H1 (cell line): ENCODE data around the gene MICOS13. TPM values are rescaled to one million over a fixed set of nuclear protein-coding genes. Genes with fewer than 3 reads are reported as not detected.

Experiments used
- CTCF ChIA-PET: fragments of 300-600 bp; sonication (Branson Sonifier 250); formaldehyde crosslinking; loops from one replicate; lab custom pipeline; 2021; ENCODE audit not compliant: partially characterized antibody; lab: Charles Lee
- POLR2A ChIA-PET: fragments of 300-600 bp; sonication (Branson Sonifier 250); formaldehyde crosslinking; loops from one replicate; lab custom pipeline; 2021; ENCODE audit warnings: inconsistent platforms; ENCODE audit not compliant: partially characterized antibody; lab: Charles Lee
- DNase-seq, 2 experiments: peaks; one replicate each; pipeline versions ENCODE4 v3.0.0 to v3.0.0-alpha.2; 2010 to 2022; ENCODE audit warnings: low spot score in 2 of 2, low read depth in 1 of 2, mixed read lengths in 1 of 2
- FAIRE-seq: peaks from 2 replicates; lab custom pipeline; 2011; peaks lifted over from hg19 to GRCh38; lab: Jason Lieb, UNC
- H2AFZ ChIP-seq: 2 replicates; pipeline ENCODE4 v1.8.1; 2012; ENCODE audit warnings: low read length, inconsistent platforms
- H2AK5ac ChIP-seq: 2 replicates; pipeline ENCODE4 v1.6.1; 2013; ENCODE audit warnings: low read depth, low read length
- H2BK120ac ChIP-seq: replicated peaks from 2 replicates; pipeline ENCODE3; 2013; ENCODE audit warnings: low read depth, low read length, inconsistent platforms
- H2BK12ac ChIP-seq: 2 replicates; pipeline ENCODE4 v1.6.1; 2013; ENCODE audit warnings: low read depth, low read length
- H2BK15ac ChIP-seq: 2 replicates; pipeline ENCODE4 v1.6.1; 2013; ENCODE audit warnings: low read length
- H2BK20ac ChIP-seq: 2 replicates; pipeline ENCODE4 v1.6.1; 2013; ENCODE audit warnings: low read length
- H2BK5ac ChIP-seq: 2 replicates; pipeline ENCODE4 v1.6.1; 2013; ENCODE audit warnings: low read depth, low read length
- H3K14ac ChIP-seq: 2 replicates; pipeline ENCODE4 v1.6.1; 2013; ENCODE audit warnings: inconsistent platforms; ENCODE audit not compliant: insufficient read length
- H3K18ac ChIP-seq: 2 replicates; pipeline ENCODE4 v1.6.1; 2013; ENCODE audit warnings: low read length; ENCODE audit errors: extremely low read depth
- H3K23ac ChIP-seq: 2 replicates; pipeline ENCODE4 v1.6.1; 2013; ENCODE audit warnings: inconsistent platforms; ENCODE audit not compliant: insufficient read length
- H3K23me2 ChIP-seq: 2 replicates; pipeline ENCODE4 v1.6.1; 2013; ENCODE audit warnings: low read depth, low read length
- H3K27ac ChIP-seq: 2 replicates; pipeline ENCODE4 v1.6.1; 2011; ENCODE audit warnings: low read depth, low read length, inconsistent platforms
- H3K27me3 ChIP-seq, 4 experiments: replicated peaks in 1 of 4; 1 replicate in 1 of 4; 2 replicates in 3 of 4; pipeline versions ENCODE4 v1.6.1 to v1.8.1; 2011 to 2013; ENCODE audit warnings: low read length in 3 of 4, mild to moderate bottlenecking in 3 of 4, inconsistent platforms in 2 of 4, mixed read lengths in 2 of 4, moderate library complexity in 1 of 4; ENCODE audit not compliant: control insufficient read depth in 3 of 4, insufficient read depth in 3 of 4; ENCODE audit errors: extremely low read depth in 1 of 4
- H3K36me3 ChIP-seq, 4 experiments: 2 replicates each; pipeline versions ENCODE4 v1.6.1 to v1.8.1; 2011 to 2013; ENCODE audit warnings: mild to moderate bottlenecking in 4 of 4, low read length in 3 of 4, moderate library complexity in 2 of 4, control low read depth in 1 of 4, inconsistent platforms in 1 of 4; ENCODE audit not compliant: insufficient read depth in 4 of 4, control insufficient read depth in 2 of 4
- H3K4ac ChIP-seq: replicated peaks from 2 replicates; pipeline ENCODE3; 2013; ENCODE audit warnings: low read length, low read depth, mixed read lengths, inconsistent platforms; ENCODE audit not compliant: insufficient read length
- H3K4me1 ChIP-seq, 4 experiments: replicated peaks in 1 of 4; 1 replicate in 1 of 4; 2 replicates in 3 of 4; pipeline versions ENCODE4 v1.6.1 to v1.8.1; 2011 to 2013; ENCODE audit warnings: low read length in 3 of 4, inconsistent platforms in 2 of 4, mixed read lengths in 1 of 4; ENCODE audit not compliant: insufficient read depth in 4 of 4, control insufficient read depth in 3 of 4
- H3K4me2 ChIP-seq, 2 experiments: 2 replicates each; pipeline versions ENCODE4 v1.6.1 to v1.8.1; 2011 to 2013; ENCODE audit warnings: low read depth in 2 of 2, low read length in 2 of 2, control low read depth in 1 of 2, inconsistent platforms in 1 of 2, mild to moderate bottlenecking in 1 of 2; ENCODE audit not compliant: insufficient read depth in 1 of 2
- H3K4me3 ChIP-seq, 4 experiments: fragments of 200-600, 300-600 bp in 1 of 4; sonication (generic), shearing (Covaris generic), sonication (Bioruptor Twin) in 1 of 4; 2 replicates each; pipeline versions ENCODE4 v1.5.1 to v1.8.1; 2011 to 2016; ENCODE audit warnings: low read length in 4 of 4, low read depth in 3 of 4, control low read depth in 2 of 4, inconsistent platforms in 2 of 4, mild to moderate bottlenecking in 2 of 4, mixed read lengths in 1 of 4, moderate library complexity in 1 of 4; ENCODE audit not compliant: insufficient read depth in 2 of 4; ENCODE audit errors: extremely low read depth in 1 of 4
- H3K56ac ChIP-seq: replicated peaks from 2 replicates; pipeline ENCODE3; 2013; ENCODE audit warnings: low read depth, mild to moderate bottlenecking, mixed read lengths, low read length, inconsistent platforms; ENCODE audit not compliant: insufficient read length
- H3K79me1 ChIP-seq: 2 replicates; pipeline ENCODE4 v1.6.1; 2013; ENCODE audit warnings: low read depth, low read length, control low read depth
- H3K79me2 ChIP-seq, 2 experiments: 2 replicates each; pipeline versions ENCODE4 v1.6.1 to v1.8.1; 2012 to 2013; ENCODE audit warnings: low read length in 2 of 2, mild to moderate bottlenecking in 2 of 2, inconsistent platforms in 1 of 2; ENCODE audit not compliant: insufficient read depth in 2 of 2, control insufficient read depth in 1 of 2
- H3K9ac ChIP-seq, 4 experiments: replicated peaks in 1 of 4; 1 replicate in 1 of 4; 2 replicates in 3 of 4; pipeline versions ENCODE4 v1.6.1 to v1.8.1; 2011 to 2013; ENCODE audit warnings: low read depth in 3 of 4, low read length in 3 of 4, control low read depth in 2 of 4, mild to moderate bottlenecking in 2 of 4, moderate library complexity in 2 of 4, inconsistent platforms in 1 of 4; ENCODE audit errors: extremely low read depth in 1 of 4
- H3K9me3 ChIP-seq, 2 experiments: 2 replicates each; pipeline versions ENCODE4 v1.6.1 to v1.8.1; 2012 to 2013; ENCODE audit warnings: mild to moderate bottlenecking in 2 of 2, moderate library complexity in 2 of 2, control low read depth in 1 of 2, inconsistent platforms in 1 of 2, low read depth in 1 of 2, low read length in 1 of 2, mixed read lengths in 1 of 2; ENCODE audit not compliant: insufficient read depth in 2 of 2
- H4K20me1 ChIP-seq, 2 experiments: replicated peaks in 1 of 2; 2 replicates each; pipeline versions ENCODE3 to v1.8.1; 2011 to 2013; ENCODE audit warnings: inconsistent platforms in 2 of 2, low read length in 2 of 2, mild to moderate bottlenecking in 1 of 2; ENCODE audit not compliant: insufficient read depth in 2 of 2, control insufficient read depth in 1 of 2
- H4K5ac ChIP-seq: 2 replicates; pipeline ENCODE4 v1.6.1; 2013; ENCODE audit warnings: low read length, low read depth, mixed read lengths, inconsistent platforms; ENCODE audit not compliant: insufficient read length
- H4K8ac ChIP-seq: 2 replicates; pipeline ENCODE4 v1.8.0; 2013; ENCODE audit warnings: mild to moderate bottlenecking, moderate library complexity, low read length, inconsistent platforms; ENCODE audit not compliant: insufficient read depth; ENCODE audit errors: extremely low read depth
- H4K91ac ChIP-seq: replicated peaks from 2 replicates; pipeline ENCODE3; 2013; ENCODE audit warnings: low read length, mixed read lengths, inconsistent platforms; ENCODE audit not compliant: insufficient read length
- CHD1 ChIP-seq: IDR thresholded peaks from 2 replicates; pipeline ENCODE4 v1.6.1; 2012; ENCODE audit warnings: low read depth, low read length, improper control_type of control experiment
- EGR1 ChIP-seq: IDR thresholded peaks from 2 replicates; pipeline ENCODE4 v1.6.1; 2011; ENCODE audit warnings: low read depth, low read length, borderline replicate concordance
- KDM4A ChIP-seq: IDR thresholded peaks from one replicate; pipeline ENCODE4 v1.7.1; 2012; ENCODE audit warnings: low read depth, mild to moderate bottlenecking, moderate library complexity, low read length, inconsistent platforms; ENCODE audit not compliant: severe bottlenecking
- POLR2AphosphoS5 ChIP-seq: IDR thresholded peaks from 2 replicates; pipeline ENCODE4 v1.6.1; 2011; ENCODE audit warnings: low read depth, low read length
- RAD21 ChIP-seq, 2 experiments: IDR thresholded peaks in 1 of 2; conservative IDR thresholded peaks in 1 of 2; 2 replicates each; pipeline ENCODE4 v1.6.1; 2011; ENCODE audit warnings: low read depth in 2 of 2, low read length in 2 of 2, improper control_type of control experiment in 1 of 2, inconsistent platforms in 1 of 2, mild to moderate bottlenecking in 1 of 2, moderate library complexity in 1 of 2
- SIRT6 ChIP-seq: IDR thresholded peaks from one replicate; pipeline ENCODE4 v1.7.1; 2012; ENCODE audit warnings: low read length, inconsistent platforms
- SP1 ChIP-seq: IDR thresholded peaks from 2 replicates; pipeline ENCODE4 v1.6.1; 2011; ENCODE audit warnings: low read depth, low read length
- SP4 ChIP-seq: IDR thresholded peaks from 2 replicates; pipeline ENCODE4 v1.6.1; 2012; ENCODE audit warnings: low read length, inconsistent platforms
- SRF ChIP-seq: IDR thresholded peaks from 2 replicates; pipeline ENCODE4 v1.6.1; 2011; ENCODE audit warnings: mild to moderate bottlenecking, low read depth, low read length, moderate library complexity
- WGBS, 2 experiments: shearing (Covaris generic) in 1 of 2; methylation state at CpG; one replicate each; pipeline versions ENCODE4 v1.1.6 to v1.1.7; 2013 to 2015; ENCODE audit warnings: low lambda C conversion rate in 2 of 2, mixed read lengths in 2 of 2, inconsistent platforms in 1 of 2, low coverage in 1 of 2, missing lambda C conversion rate in 1 of 2; ENCODE audit not compliant: insufficient replicate concordance in 2 of 2, insufficient coverage in 1 of 2, insufficient read length in 1 of 2; ENCODE audit errors: extremely low coverage in 1 of 2, missing lambda C conversion rate in 1 of 2; 5-methylcytosine and 5-hydroxymethylcytosine counted together
- polyA plus RNA-seq, 7 experiments: library from polyadenylated mRNA; depleted of rRNA in 3 of 7; stranded (reverse) in 5 of 7; unstranded in 2 of 7; fragments of >200 nt in 5 of 7; fragments of 200-250 nt in 2 of 7; gene quantifications; 1 replicate in 5 of 7; 2 replicates in 1 of 7; 4 replicates in 1 of 7; pipeline versions ENCODE4 v1.2.1 to v1.2.3, GENCODE V29; 2011 to 2013; ENCODE audit warnings: missing spikeins in 2 of 7, mixed read lengths in 2 of 7
- total RNA-seq: library from RNA; stranded (reverse); fragmentation: NEBNext Ultra II Directional; extraction: Animal tissue kit (Norgen Biotek cat#: 25700); gene quantifications from 2 replicates; pipeline ENCODE4 v1.2.1, GENCODE V29; 2021
- TF ChIP-seq, protein P1 (sequence below): IDR thresholded peaks from 2 replicates; pipeline ENCODE4 v1.6.1; 2011; ENCODE audit warnings: low read length, improper control_type of control experiment

Gene MICOS13
- total and polyA plus RNA-seq, 2 of the 8 experiments (the other 6 are each of a cell fraction or from before 2014, with no cell fraction given), result 17.3 to 36.1 TPM

DNA sequence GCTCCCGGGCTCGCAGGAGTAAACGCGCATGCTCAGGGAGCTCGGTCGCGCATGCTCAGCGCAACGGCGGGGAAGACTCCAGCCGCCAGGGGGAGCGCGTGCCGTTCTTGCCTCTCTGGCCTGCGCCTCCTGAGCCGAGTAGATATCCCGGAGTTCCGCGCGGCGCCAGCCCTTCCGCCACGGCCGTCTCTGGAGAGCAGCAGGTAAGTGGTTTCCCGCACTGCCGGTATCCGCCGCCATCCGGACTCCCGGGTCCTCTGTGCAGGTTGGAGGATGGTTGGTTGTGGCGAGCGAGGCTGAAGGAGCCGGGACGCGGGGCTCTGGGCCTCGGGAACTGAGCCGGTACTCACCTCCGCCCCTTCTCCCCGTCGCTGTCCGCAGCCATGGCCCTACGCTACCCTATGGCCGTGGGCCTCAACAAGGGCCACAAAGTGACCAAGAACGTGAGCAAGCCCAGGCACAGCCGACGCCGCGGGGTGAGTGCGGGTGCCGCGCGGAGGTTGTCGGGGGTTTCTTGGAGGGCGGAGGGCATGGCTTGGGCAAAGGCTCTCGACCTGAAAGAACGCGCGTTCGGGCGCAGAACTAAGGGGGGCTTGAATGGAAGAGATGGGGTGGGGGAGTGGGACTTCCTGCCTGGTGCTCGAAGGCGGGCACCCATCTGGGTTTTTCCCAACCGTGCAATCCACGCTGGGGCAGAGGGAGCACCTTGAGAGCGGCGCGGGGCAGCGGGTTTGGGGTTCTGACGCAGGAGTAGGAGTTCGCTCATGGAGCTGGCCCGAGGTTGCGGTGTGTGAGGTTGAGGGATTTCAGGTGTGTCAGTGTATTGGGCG lies 10.0 kb upstream of the MICOS13 start, which contains the start of gene RPL36:
RPL36 (plus strand) TSS at position 171 of the 830 bp plus-strand sequence; CDS start at position 384, 213 bp downstream.
- H3K79me2 ChIP-seq, result peaks cover 10 to 39% of the 10 kb centered on the region in 2 experiments
- H2AK5ac ChIP-seq, result peak within 1 kb of the TSS; percentile 65; the same call in 1 of the 2 replicates
- H4K20me1 ChIP-seq, result peaks cover 34 to 38% of the 10 kb centered on the region in 2 experiments
- peak within 1 kb of the TSS; percentile 60 for H4K5ac ChIP-seq
- H3K9me3 ChIP-seq, result no peaks in the 10 kb centered on the region
- H3K4me1 ChIP-seq, result peaks cover 0 to 4% (median 1%) of the 10 kb centered on the region in 4 experiments; a peak in 3 of 7 replicates
- H2BK5ac ChIP-seq, result peak within 1 kb of the TSS; percentile 97
- no peak within 1 kb of the TSS for H2BK120ac ChIP-seq
- POLR2A ChIA-PET, result interaction anchor here (0.6 to 15.6 kb wide), 64 partner anchors 8 to 1281 kb away, joined by 3 to 620 read pairs (median 4); partner anchors contain the start of genes CATSPERD, DUS3L, HSD11B1L and LONP1
- peak within 1 kb of the TSS; percentile 85 for H3K18ac ChIP-seq
- peak within 1 kb of the TSS; percentile 82 for H3K4ac ChIP-seq
- peak within 1 kb of the TSS; percentile 64 to 99 (median 83) for H3K4me3 ChIP-seq
- H3K27ac ChIP-seq, result peak within 1 kb of the TSS; percentile 89
- no peak within 1 kb of the TSS for H2BK20ac ChIP-seq
- H3K14ac ChIP-seq, result no peak within 1 kb of the TSS
- peak within 1 kb of the TSS; percentile 98; the same call in 1 of the 2 replicates for H4K8ac ChIP-seq
- H2BK12ac ChIP-seq, result no peak within 1 kb of the TSS
- H3K56ac ChIP-seq, result peak within 1 kb of the TSS; percentile 81
- 1% methylated on average over 64 of the region's 73 CpGs; no CpG with 5 or more reads in 1 of the 2 experiments for WGBS, 2 experiments
- H3K9ac ChIP-seq, result peak within 1 kb of the TSS; percentile 83 to 100 (median 96)
- peaks cover 28 to 45% (median 41%) of the 10 kb centered on the region in 4 experiments for H3K36me3 ChIP-seq
- H3K23ac ChIP-seq, result no peak within 1 kb of the TSS
- H2BK15ac ChIP-seq, result no peak within 1 kb of the TSS
- DNase-seq, result peak; percentile 90 to 100
- H3K79me1 ChIP-seq, result peaks cover 6% of the 10 kb centered on the region
- no peak within 1 kb of the TSS for H2AFZ ChIP-seq
- CTCF ChIA-PET, result interaction anchor here (0.7 to 4.9 kb wide), 25 partner anchors 9 to 578 kb away, joined by 3 to 26 read pairs (median 4); partner anchors contain the start of genes SAFB and SAFB2
- peak within 1 kb of the TSS; percentile 13 for H4K91ac ChIP-seq
- H3K23me2 ChIP-seq, result peaks cover 5% of the 10 kb centered on the region; the same call in 1 of the 2 replicates
- peak; percentile 75 for FAIRE-seq
- no peaks in the 10 kb centered on the region for H3K27me3 ChIP-seq
- peak within 1 kb of the TSS; percentile 61 to 67 for H3K4me2 ChIP-seq
- TF ChIP-seq SP4, result peak; percentile 34; the same call in 1 of the 2 replicates
- TF ChIP-seq SP1, result peak; percentile 47; the same call in 1 of the 2 replicates
- peak; percentile 99 for TF ChIP-seq POLR2AphosphoS5
- TF ChIP-seq EGR1, result 0 out of 2 replicates have a peak, but pooled peaks have one; percentile 51
- no peak for TF ChIP-seq CHD1
- TF ChIP-seq KDM4A, result no peak
- TF ChIP-seq SIRT6, result no peak
- no peak for TF ChIP-seq SRF
- peak; percentile 27 to 33; a peak in 3 of 4 replicates for TF ChIP-seq RAD21 (IDR thresholded peaks at IDR 0.05 in 1 of 2, conservative IDR thresholded peaks at IDR 0.05 in 1 of 2; ENCODE audit: low read depth in 2 of 2, low read length in 2 of 2)
- TF ChIP-seq, protein P1, sequence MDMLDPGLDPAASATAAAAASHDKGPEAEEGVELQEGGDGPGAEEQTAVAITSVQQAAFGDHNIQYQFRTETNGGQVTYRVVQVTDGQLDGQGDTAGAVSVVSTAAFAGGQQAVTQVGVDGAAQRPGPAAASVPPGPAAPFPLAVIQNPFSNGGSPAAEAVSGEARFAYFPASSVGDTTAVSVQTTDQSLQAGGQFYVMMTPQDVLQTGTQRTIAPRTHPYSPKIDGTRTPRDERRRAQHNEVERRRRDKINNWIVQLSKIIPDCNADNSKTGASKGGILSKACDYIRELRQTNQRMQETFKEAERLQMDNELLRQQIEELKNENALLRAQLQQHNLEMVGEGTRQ, result peak; percentile 44; the same call in 1 of the 2 replicates
